NK-92 (cell line): ENCODE results near the gene MBD5.
"Not testable (repeated sequence)": the region's sequence is repeated elsewhere in the genome, so short reads cannot be mapped to it uniquely, and the experiment has no call there.

Experiments used
- DNase-seq: peaks from one replicate; lab custom pipeline; 2025; ENCODE audit not compliant: unreplicated experiment; lab: John Stamatoyannopoulos, UW

MBD5 gene

DNA sequence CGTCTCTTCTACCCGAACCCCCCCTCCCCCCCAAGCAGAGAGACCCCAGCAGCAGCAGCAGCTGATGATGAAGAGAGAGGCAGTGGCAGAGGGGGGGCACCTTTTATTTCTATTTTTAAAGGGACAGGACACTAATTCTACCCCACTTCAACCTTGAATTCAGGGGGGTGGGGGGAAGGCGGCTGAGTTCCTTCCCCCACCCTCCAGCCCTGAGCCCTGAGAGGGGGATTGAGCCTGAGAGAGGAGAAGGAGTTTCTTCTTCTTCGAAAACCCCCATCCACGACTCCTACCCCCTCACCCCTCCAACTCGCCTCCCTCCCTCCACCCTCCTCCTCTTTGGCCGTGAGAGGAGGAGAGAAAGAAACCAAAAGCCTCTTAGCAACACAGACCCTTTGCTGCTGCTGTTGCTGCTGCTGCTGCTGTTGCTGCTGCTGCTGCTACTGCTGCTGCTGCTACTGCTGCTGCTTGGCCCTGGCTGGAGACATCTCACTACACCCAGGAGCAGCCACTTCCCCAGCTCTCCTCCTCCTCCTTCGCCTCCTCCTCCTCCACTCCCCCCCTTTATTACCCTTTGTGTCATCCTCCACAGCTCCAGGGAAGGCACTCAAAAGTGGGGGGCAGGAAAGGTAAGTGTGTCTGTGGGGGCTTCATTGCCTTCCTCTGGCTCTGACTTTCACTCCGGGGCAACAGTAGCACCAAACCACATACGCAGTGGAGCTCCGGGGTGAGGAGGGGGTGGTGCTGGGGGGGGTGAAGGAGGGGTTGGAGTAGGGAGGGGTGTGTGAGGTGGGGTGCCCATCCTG lies at the start of gene MBD5:
Gene MBD5, plus strand, starts transcription at position 33 of the 803 bp plus-strand sequence.
- DNase-seq: no peak

DNA sequence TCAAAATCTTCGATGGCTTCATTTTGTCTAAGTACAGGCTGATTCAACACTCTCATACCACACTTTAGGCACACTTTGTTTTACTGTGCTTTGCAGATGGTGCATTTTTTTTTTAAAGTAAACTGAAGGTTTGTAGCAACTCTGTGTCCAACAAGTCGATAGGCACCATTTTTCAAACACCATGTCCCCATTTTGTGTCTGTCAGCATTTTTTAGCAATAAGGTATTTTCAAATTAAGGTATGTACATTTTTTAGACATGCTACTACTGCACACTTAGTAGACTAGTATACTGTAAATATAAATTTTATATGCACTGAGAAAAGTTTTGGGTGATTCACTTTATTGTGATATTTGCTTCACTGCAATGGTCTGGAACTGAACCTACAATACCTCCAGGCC lies 44.8 kb upstream of the MBD5 start:
- DNase-seq: no peak

DNA sequence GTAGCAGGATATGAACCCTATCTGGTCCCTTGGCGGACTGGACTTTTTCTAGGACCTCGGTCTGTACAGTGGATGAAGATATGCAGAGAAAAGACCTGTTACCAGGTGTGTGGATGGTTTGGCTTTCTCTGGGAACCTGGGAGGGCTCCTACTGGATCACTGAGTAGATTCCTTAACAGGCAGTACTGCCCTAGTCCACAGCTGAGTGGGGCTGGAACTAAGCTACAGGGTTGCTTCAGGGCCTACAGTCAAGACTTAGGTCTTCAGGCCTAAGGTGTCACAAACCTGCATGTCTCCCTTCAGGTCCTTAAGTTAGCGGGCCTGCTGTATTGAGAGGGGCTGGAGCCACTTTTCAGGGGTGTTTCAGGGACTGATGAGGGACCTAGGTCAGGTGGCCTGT lies 43.2 kb upstream of the MBD5 start:
- DNase-seq: no peak

DNA sequence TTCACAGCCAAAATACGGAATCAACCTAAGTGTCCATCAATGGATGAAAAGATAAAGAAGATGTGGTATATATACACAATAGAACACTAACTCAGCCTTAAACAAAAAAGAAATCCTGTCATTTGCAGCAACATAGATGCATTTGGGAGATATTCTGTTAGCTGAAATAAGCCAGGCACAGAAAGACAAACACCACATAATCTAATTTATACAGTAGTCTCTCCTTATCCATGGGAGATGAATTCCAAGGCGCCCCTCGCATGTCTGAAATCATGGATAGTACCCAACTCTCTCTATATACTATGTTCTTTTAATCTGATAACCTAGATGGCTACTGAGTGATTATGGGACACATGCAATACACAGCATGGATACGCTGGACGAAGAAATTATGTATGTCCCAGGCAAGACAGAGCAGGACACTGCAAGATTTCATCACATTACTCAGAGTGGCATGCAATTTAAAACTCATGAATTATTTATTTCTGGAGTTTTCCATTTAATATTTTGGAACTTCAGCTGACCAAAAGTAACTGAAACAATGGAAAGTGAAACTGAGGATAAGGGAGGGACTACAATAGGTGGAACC lies 39.9 kb upstream of the MBD5 start:
- DNase-seq: no peak

DNA sequence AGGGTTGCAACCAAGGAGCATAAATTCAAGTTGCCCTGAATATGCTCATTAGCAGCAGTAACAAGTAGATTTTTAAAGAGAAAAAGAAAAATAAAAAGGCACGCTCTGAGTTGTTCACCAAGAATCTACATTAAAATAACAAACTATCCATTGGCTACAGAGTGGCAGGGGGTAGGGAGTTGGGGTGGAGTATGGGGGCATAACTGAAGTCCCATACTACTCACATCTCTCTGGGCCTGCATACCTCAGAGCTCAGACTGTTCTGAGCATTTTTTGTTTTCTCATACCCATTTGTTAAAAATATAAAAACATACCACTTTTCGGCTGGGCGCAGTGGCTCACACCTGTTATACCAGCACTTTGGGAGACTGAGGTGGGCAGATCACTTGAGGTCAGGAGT lies 31.8 kb upstream of the MBD5 start:
- DNase-seq: no peak

DNA sequence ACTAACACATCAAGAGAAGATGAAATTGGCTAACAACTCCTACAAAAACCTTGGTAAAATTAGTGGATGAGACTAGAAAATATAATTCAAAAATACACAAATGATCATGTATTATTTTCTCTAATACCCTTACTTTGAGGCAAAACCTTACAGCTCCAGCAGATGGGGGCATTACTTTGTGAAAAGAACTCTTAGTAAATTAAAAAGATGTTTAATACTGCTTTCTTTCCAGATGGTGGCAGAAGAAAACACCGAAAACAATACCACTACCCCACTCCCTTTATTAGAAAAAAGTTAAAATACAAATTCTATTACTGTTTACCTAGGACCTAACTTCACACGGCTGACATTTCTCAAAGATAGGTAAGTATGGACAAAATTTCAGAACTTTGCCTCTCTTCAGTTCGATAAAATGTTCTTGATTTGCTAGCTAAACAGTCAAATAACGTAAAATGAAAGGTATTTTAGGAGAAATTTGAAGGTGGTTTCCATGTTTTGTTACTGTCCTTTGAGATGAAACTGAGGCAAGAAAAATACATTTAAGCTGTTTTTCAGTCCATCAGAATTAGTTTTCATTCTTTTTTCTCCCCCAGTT lies 31.0 kb upstream of the MBD5 start:
- no peak for DNase-seq

DNA sequence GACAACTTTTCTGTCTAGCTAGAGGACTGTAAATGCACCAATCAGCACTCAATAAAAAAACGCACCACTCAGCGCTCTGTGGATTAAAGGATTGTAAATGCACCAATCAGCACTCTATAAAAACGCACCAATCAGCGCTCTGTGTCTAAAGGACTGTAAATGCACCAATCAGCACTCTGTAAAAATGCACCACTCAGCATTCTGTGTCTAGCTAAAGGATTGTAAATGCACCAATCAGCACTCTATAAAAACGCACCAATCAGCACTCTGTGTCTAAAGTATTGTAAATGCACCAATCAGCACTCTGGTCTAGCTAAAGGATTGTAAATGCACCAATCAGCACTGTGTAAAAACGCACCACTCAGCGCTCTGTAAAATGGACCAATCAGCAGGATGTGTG lies 25.9 kb upstream of the MBD5 start:
- DNase-seq: not testable (repeated sequence)

DNA sequence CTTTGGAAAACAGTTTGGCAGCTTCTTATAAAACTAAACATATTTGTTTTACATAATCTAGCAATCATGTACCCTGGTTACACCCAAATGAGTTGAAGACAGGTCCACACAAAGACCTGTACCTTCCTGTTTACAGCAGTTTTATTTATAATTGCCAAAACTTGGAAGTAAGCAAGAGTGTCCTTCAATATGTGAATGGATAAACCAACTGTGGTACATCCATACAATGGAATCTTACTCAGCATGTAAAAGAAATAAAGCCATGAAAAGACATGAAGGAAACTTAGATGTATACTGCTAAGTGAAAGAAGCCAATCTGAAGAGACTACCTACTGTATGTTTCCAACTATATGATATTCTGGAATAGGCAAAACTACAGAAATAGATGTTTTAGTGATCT lies 24.1 kb upstream of the MBD5 start:
- DNase-seq: no peak

DNA sequence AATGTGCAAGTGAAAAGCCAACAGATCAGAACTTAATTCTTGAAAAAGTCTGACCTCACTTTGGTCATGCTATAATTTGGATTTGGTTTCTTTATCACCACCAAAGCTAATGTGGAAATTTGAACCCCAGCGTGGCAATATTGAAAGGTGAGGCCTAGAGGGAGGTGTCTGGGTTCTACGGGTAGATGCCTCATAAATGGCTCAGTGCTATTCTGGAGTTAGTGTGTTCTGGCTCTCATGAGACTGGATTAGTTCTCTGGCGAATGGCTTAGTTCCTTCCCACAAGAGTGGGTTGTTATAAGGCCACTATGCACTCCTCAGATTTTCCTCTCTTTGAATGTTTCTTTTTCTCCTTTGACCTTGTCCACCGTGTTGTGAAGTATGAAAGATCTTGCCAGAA lies 22.7 kb upstream of the MBD5 start:
- DNase-seq: no peak

DNA sequence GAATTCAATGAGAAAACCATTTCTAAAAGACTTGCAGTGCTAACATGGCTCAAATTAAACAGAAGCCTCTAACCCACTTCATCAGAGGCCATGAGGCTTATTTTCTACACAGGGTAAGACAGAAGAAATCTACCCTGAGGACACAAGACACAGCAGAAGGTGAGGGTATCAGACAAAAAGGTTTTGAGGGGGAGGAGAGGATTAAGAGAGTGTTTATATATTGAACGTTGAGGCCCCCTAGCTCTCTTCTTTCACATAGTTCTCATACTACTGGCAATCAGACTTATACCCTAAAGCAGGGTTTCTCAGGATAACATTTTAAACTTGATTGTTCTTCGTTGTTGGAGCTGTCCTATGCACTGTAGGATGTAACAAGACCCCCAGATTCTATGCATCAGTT lies 21.8 kb upstream of the MBD5 start:
- no peak for DNase-seq

DNA sequence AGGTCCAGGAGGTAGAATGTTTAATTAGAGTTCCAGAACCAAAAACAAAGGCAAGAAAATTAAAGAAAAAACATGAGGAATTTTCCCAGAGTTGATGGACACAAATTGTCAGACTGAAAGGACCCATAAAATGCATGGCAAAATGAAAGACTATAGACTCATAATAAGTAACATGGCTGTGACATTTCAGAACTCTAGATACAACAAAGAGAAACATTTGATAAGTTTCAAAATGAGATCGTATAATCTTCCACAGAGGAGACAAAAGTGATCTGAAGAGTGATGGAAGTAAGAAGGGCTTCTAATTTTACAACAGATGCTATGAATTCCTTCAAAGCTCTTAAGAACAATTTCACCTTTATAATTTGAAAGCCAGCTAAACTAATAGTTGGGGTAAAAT lies 20.8 kb upstream of the MBD5 start:
- no peak for DNase-seq

DNA sequence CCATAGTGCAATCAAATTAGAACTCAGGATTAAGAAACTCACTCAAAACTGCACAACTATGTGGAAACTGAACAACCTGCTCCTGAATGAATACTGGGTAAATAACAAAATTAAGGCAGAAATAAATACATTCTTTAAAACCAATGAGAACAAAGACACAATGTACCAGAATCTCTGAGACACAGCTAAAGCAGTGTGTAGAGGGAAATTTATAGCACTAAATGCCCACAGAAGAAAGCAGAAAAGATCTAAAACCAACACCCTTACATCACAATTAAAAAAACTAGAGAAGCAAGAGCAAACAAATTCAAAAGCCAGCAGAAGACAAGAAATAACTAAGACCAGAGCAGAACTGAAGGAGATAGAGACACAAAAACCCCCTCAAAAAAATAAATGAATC lies 18.5 kb upstream of the MBD5 start:
- DNase-seq: not testable (repeated sequence)

DNA sequence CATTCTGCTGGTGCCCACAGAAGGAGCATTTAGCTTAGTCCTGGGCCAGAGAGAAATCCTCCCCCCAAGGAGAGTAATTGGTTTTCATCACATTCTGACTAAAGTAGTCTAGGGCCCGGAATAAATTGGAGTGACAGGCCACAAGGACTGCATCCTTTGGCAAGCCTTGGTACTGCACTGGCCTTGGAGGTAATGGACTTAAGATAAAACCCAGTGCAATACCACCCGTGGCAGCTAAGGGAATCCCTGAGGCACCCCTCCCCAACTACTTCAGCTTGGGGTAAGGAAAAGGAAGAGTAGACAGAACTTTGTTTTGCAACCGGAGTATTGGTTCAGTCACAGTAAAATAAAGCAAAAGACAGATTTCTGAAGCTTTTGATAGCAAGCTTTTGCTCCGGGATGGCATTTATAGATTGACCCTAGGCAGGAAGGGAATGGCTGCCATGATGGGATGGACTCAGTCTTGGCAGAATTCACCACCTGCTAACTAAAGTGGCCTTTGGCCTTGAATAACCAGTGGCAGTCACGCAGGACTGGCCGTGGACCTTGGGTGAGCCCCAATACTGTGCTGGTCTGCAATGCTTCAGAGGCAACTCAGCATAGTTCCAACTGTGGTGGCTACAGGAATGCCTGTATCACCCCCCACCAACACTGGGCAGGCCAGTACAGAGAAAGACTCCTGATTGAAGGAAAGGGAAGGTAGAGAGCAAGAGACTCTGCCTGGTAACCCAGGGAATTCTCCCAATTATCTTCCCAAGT lies 14.5 kb upstream of the MBD5 start:
- DNase-seq: no peak

DNA sequence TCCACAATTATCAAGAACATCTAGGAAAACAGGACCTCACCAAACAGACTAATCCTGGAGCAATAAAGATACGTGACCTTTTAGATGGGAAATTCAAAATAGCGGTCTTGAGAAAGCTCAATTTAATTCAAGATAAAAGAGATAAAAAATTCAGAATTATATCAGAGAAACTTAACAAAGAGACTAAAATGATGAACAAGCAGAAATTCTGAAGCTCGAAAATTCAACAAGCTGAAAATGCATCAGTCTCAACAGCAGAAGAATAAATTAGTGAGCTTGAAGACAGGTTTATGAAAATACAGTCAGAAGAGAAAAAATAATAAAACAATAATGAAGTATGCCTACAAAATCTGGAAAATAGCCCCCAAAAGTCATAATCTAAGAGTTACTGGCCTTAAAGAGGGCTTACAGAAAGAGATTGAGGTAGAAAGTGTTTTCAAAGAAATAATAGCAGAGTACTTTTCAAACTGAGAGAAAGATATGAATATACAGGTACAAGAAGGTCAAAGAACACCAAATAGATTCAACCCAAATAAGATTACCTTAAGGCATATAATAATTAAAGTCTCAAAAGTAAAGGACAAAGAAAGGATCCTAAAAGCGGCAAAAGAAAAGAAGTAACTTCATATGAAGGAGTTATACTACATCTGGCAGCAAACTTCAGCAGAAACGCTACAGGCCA lies 13.5 kb upstream of the MBD5 start:
- no peak for DNase-seq

DNA sequence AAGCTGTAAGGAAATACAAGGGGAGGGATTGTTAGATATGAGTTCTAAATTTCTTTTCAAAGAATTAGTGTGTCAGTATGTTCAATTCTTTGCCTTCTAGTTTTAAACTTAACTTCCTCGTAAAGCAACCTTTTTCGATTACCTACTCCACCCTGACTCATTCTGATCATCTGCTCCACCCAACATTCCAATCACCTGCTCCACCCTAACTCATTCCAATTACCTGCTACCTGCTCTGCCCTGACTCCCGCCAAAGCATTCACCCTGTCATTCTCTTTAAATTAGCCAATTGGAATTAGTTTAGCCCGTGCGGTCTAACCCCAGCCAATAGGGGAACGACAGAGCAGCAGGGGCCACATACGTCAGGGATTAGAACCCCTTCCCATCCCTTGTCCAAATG lies 12.5 kb upstream of the MBD5 start:
- DNase-seq: not testable (repeated sequence)

DNA sequence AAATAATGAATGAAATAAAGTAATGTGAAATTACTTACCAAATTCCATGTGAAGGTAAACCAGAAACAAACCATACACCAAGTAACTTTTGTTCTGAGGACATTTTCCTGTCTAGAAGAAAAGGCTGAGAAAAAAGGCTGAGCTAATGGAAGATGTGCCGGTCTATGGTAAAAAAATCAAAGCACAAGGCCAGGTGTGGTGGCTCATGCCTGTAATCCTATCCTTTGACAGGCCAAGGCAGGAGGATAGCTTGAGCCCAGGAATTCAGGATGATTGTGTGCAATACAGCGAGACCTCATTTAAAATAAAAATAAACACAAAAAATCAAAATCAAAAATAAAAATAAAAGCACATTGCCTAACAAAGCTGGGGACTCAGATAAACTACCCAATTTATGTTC lies 7.0 kb upstream of the MBD5 start:
- no peak for DNase-seq

DNA sequence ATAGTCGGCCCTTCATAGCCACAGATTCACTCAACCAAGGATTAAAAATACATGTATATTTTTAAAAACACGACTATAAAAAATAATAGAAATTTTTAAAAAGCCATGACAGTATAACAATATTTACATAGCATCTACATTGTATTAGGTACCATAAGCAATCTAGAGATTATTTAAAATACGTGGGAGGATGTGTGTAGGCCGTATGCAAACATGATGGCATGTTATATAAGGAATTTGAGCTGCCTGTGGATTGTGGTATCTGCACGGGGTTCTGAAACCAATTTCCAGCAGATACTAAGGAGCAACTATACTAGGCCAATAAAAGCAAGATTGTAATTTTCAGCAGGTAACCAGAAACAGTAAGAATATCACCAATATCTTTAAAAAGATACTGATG lies 6.3 kb upstream of the MBD5 start:
- DNase-seq: no peak

DNA sequence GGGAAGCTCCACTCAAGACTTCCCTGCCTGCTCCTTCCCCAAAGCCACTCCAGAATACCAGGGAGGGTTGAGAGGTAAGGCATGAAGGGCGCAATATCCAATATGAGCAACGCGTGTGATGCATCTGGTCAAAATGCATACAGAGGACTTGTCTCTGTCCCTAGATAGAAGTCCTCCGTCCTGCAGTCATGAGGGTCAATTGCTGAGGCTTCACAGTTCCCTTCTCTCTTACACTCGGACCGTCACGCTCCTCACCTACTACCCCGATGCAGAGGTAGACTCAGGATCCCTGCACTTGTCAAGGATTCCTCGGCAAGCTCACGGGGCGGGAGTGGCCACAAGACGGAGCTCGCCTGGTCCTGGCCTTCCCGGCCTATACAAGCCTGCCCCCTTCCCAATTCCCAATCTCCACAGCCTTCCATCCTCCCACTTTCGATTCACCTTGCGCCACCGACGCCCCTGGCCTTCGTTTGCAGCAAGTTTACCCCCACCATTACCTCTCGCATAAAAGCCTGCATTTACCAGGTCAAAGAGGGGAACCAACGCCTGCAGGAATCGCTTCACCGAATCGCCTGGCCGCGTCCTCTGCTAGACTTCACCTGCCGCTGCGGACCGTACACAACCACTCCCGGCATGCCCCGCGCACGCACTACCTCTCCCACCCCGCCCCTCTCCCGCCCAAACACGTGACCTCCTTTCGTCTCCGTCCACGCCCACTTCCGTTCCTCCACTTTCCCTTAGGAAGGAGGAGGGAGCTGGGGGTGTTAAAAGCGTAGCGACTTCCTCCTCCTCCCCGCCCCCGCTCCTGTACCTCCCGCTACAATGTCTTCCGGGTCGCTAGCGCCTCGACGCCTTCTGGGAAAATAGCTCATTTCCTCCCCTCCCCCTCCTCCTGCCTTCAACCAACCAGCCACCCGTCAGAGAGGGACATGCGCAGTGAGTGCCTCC lies 506 bp upstream of the MBD5 start, which contains the start of gene ORC4:
Gene ORC4, minus strand, starts transcription at position 627 of the 948 bp plus-strand sequence. CDS start 44,779 bp downstream, outside the sequence.
- peak; percentile 91 for DNase-seq

DNA sequence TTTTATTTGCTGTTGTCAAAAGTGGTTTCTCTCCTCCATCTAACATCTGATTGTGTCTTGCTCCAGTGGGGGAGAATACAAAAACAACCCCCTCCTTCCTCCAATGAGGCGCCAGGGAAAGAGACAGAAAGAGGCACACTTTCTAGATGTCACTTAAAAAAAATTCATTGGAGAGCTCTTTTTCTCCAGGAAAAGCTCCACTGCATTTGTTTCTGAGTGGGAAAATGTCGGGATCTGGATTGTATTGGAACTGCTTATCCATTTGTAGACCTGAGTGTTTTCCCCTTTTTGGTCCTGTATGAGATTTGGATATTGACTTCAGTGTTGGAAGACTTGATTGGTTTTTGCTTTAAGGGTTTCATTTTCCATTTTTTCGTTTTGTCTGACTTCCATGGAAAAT lies 995 bp downstream of the MBD5 start:
- no peak for DNase-seq

DNA sequence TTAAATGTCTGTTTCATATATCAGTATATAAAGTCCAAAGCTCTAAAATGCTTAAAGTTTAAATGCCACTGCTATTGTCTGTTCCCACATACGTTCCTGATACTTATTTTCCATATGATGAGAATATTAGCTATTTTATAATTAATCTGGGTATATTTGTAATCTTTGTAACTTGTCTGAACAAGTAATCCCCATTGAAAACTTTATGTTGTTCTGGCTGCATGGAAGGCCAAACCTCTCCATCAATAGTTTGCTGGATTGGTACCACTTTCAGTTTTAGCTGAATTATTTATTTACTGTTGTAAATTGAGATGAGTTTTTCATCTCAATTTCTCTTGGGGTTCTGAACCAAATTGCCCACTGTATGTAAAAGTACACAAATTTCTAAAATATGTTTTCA lies 1.5 kb downstream of the MBD5 start:
- DNase-seq: no peak
